K562 (cell line): ENCODE results near the gene MTMR10.

ENCODE experiments used
- ARID3A ChIP-seq: IDR thresholded peaks from 2 replicates; pipeline ENCODE4 v1.6.1; 2012; ENCODE audit warnings: low read depth, low read length, improper control_type of control experiment, borderline replicate concordance
- BCLAF1 ChIP-seq, 2 experiments: fragments of 450-650 bp in 1 of 2; IDR thresholded peaks; 2 replicates each; pipeline ENCODE4 v1.6.1; 2011 to 2017; ENCODE audit warnings: low read depth in 2 of 2, antibody characterized with exemption in 1 of 2, borderline replicate concordance in 1 of 2, low read length in 1 of 2, mild to moderate bottlenecking in 1 of 2, mixed read lengths in 1 of 2; ENCODE audit not compliant: control insufficient read depth in 1 of 2
- ZNF174 ChIP-seq: fragments of 250-450 bp; sonication (Bioruptor Pico); IDR thresholded peaks from 2 replicates; pipeline ENCODE4 v1.4.0; 2020; ENCODE audit warnings: mild to moderate bottlenecking
- ZNF232 ChIP-seq: sonication (generic); formaldehyde crosslinking; IDR thresholded peaks from 2 replicates; pipeline ENCODE4 v1.8.0; 2022; ENCODE audit warnings: mild to moderate bottlenecking, missing genetic modification reagents

GRCh38 chr15:31014608-31014925 is 23.1 kb upstream of the MTMR10 start:
- TF ChIP-seq ARID3A (no peak), BCLAF1 (IDR thresholded peaks at IDR 0.05; ENCODE audit: borderline replicate concordance in 1 of 2, control insufficient read depth in 1 of 2, low read depth in 2 of 2, low read length in 1 of 2) (no peak), ZNF174 (CRISPR knock-in tag) (no peak), ZNF232 (CRISPR knock-in tag) (no peak)
